ENCODE measurements around the gene DMTF1.

- TF ChIP-seq PATZ1 (CRISPR knock-in tag; IDR thresholded peaks at IDR 0.05; ENCODE audit: borderline replicate concordance), result no peak
- TF ChIP-seq ZNF565 (CRISPR knock-in tag; conservative IDR thresholded peaks at IDR 0.05; ENCODE audit: low read depth), result no peak
- no peak for TF ChIP-seq ZFP30 (CRISPR knock-in tag; IDR thresholded peaks at IDR 0.05)
- no peak for TF ChIP-seq ARNTL (CRISPR knock-in tag; IDR thresholded peaks at IDR 0.05; ENCODE audit: borderline replicate concordance, low read depth)
- TF ChIP-seq POU6F1 (CRISPR knock-in tag; IDR thresholded peaks at IDR 0.05; ENCODE audit: borderline replicate concordance, low read depth), result no peak
- TF ChIP-seq ZFP3 (CRISPR knock-in tag; IDR thresholded peaks at IDR 0.05), result no peak
- no peak for TF ChIP-seq TSHZ2 (CRISPR knock-in tag; IDR thresholded peaks at IDR 0.05)
- TF ChIP-seq RARB (CRISPR knock-in tag; IDR thresholded peaks at IDR 0.05), result no peak
- TF ChIP-seq ZC3H10 (CRISPR knock-in tag; IDR thresholded peaks at IDR 0.05), result no peak
- TF ChIP-seq CSDC2 (CRISPR knock-in tag; IDR thresholded peaks at IDR 0.05), result no peak
These were observed 45.2 kb upstream of the DMTF1 start for GRCh38 chr7:87106974-87107612.

Data from SK-N-SH treated with all-trans-retinoic acid at 6 μM for 48 hours (cell line).